ENCODE data around the gene TACC3.

TACC3 gene

GRCh38 chr4:1703867-1704266 lies 17.5 kb upstream of the TACC3 start:
- DNase-seq (ENCODE audit: low read depth) = no peak

- DNase-seq (ENCODE audit: low read depth) = no peak
Measured at GRCh38 chr4:1705732-1706131, 15.6 kb upstream of the TACC3 start.

GRCh38 chr4:1706358-1706757 lies 15.0 kb upstream of the TACC3 start:
- no peak for DNase-seq (ENCODE audit: low read depth)

- DNase-seq (ENCODE audit: low read depth) = no peak
Measured at GRCh38 chr4:1708581-1708980, 12.7 kb upstream of the TACC3 start.

GRCh38 chr4:1711055-1711570 lies 10.2 kb upstream of the TACC3 start:
- no peak for DNase-seq (ENCODE audit: low read depth)

GRCh38 chr4:1711571-1712215 lies 9.6 kb upstream of the TACC3 start:
- DNase-seq (ENCODE audit: low read depth) = no peak

- peak; percentile 98 for DNase-seq (ENCODE audit: low read depth)
Measured at GRCh38 chr4:1712216-1713002, 8.9 kb upstream of the TACC3 start, which contains the start of gene SLBP. Gene SLBP (minus strand): TSS chr4:1712319. CDS start chr4:1712188, 131 bp downstream.

- no peak for DNase-seq (ENCODE audit: low read depth)
Measured at GRCh38 chr4:1713003-1713851, 8.1 kb upstream of the TACC3 start.

- no peak for DNase-seq (ENCODE audit: low read depth)
Measured at GRCh38 chr4:1714303-1715001, 6.9 kb upstream of the TACC3 start.

- no peak for DNase-seq (ENCODE audit: low read depth)
Measured at GRCh38 chr4:1715002-1715758, 6.1 kb upstream of the TACC3 start.

GRCh38 chr4:1716065-1716945 lies 5.0 kb upstream of the TACC3 start:
- DNase-seq (ENCODE audit: low read depth) = no peak

- no peak for DNase-seq (ENCODE audit: low read depth)
Measured at GRCh38 chr4:1717129-1718094, 3.9 kb upstream of the TACC3 start.

- DNase-seq (ENCODE audit: low read depth) = no peak
Measured at GRCh38 chr4:1718095-1718850, 3.0 kb upstream of the TACC3 start.

- no peak for DNase-seq (ENCODE audit: low read depth)
Measured at GRCh38 chr4:1720163-1720983, 948 bp upstream of the TACC3 start.

- DNase-seq (ENCODE audit: low read depth) = no peak
Measured at GRCh38 chr4:1721666-1722550, 587 bp downstream of the TACC3 start.

- no peak for DNase-seq (ENCODE audit: low read depth)
Measured at GRCh38 chr4:1722551-1723118, 1.3 kb downstream of the TACC3 start.

All from stimulated activated CD4-positive, alpha-beta T cell treated with anti-CD3 and anti-CD28 coated beads, Interleukin-2, amount 100 ng/mL, for 4 hours (primary cell).